Testis (tissue), 2 donors: ENCODE data around the gene CASK.

Experiments used
- POLR2A ChIP-seq: fragments of 450-650 bp; IDR thresholded peaks from one replicate; pipeline ENCODE4 v1.6.1; 2017; ENCODE audit warnings: antibody characterized with exemption, mild to moderate bottlenecking, moderate library complexity
- TF ChIP-seq, protein P1 (sequence below), 3 experiments: fragments of 450-650 bp in 2 of 3; fragments of 200-600 bp in 1 of 3; sonication (generic) in 1 of 3; IDR thresholded peaks; one replicate each; pipeline ENCODE4 v1.5.1; 2016 to 2019; ENCODE audit warnings: antibody characterized with exemption in 3 of 3, mild to moderate bottlenecking in 2 of 3, moderate library complexity in 1 of 3

DNA sequence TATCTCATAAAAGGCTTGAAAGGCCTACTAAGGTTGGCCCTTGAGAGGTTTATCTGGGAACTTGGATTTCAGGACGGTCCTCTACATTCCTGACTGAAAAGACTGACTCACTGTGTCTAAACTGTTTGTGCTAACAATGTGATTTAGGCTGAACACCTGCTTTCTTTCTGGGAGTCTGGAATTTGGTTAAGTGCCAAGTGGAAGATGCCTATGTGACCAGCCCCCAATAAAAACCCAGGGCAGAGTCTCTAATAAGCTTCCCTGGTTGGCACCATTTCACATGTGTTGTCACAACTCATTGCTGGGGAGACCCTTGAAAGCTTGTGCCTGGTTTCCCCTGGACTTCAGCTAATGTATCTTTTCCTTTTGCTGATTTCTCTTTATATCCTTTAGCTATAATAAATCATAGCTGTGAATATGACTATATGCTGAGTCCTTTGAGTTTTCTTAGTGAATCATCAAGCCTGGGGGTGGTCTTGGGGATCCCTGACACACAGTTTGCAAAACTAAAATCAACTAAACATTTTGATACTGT is 144.3 kb downstream of the CASK start:
- TF ChIP-seq, protein P1, sequence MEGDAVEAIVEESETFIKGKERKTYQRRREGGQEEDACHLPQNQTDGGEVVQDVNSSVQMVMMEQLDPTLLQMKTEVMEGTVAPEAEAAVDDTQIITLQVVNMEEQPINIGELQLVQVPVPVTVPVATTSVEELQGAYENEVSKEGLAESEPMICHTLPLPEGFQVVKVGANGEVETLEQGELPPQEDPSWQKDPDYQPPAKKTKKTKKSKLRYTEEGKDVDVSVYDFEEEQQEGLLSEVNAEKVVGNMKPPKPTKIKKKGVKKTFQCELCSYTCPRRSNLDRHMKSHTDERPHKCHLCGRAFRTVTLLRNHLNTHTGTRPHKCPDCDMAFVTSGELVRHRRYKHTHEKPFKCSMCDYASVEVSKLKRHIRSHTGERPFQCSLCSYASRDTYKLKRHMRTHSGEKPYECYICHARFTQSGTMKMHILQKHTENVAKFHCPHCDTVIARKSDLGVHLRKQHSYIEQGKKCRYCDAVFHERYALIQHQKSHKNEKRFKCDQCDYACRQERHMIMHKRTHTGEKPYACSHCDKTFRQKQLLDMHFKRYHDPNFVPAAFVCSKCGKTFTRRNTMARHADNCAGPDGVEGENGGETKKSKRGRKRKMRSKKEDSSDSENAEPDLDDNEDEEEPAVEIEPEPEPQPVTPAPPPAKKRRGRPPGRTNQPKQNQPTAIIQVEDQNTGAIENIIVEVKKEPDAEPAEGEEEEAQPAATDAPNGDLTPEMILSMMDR (IDR thresholded peaks at IDR 0.05) = no peak
- no peak for TF ChIP-seq POLR2A
